ENCODE data around the gene SFXN4. TPM values are rescaled to one million over a fixed set of nuclear protein-coding genes. Genes with fewer than 3 reads are reported as not detected.
A peak's percentile ranks its signal among the peaks of the same experiment; 100 is the strongest.
"Not testable (repeated sequence)": the region's sequence is repeated elsewhere in the genome, so short reads cannot be mapped to it uniquely, and the experiment has no call there.

SFXN4 gene
- total RNA-seq, 1 experiment from 2014 or later, result 67.0 TPM

DNA sequence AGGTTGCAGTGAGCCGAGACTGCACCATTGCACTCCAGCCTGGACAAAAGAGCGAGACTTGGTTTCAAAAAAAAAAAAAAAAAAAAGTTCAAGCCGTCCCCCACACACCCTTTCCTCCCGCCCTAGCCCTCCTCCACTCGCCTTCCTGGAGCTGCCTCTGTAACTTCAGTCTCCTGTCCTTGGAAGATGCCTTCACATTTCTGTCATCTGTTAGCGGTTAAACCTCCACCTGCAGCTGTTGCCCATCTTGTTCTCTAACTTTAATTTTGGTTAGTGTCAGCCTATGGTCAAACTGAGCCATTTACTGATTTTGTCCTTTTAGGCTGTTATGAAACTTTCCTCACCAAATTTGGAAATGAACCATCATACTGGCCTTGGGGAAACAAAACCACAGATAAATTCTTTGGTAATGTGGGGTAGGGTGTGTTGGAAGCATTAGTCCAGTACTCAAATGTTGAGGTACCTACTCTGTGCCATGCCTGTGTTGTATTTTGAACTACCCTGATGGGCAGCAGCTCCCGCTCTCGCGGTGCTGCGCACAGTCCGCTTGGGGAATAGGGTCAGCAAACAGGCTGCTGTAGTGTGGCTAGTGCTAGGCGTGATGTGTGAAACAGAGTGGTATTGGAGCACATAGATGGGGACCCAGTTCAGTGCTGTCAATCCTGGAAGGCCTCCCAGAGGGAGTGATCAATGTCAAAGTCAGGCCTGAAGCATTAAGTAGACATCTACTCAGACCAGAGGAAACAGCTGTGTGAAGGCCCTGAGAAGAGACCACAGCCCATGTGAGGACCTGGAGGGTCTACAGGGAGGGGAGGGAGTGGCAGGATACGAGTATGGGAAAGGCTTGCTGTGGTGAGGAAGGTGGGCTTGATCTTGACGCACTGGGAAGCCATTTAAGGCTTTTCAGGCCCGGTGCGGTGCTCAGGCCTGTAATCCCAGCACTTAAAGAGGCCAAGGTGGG is 26.9 kb downstream of the SFXN4 start:
- Histone ChIP-seq H3K27ac (ENCODE audit: low read length) (no peak overlapping the region), H3K4me3 (ENCODE audit: low read depth in 2 of 2, low read length in 2 of 2) (no peak overlapping the region), H3K9me3 (ENCODE audit: control insufficient read depth, insufficient read depth, low read depth, low read length) (no peaks in the 10 kb centered on the region), H3K27me3 (ENCODE audit: control insufficient read depth, insufficient read depth, low read length) (no peaks in the 10 kb centered on the region), H3K36me3 (ENCODE audit: control insufficient read depth, insufficient read depth, low read length) (no peaks in the 10 kb centered on the region), H3K4me1 (ENCODE audit: control insufficient read depth, insufficient read depth, low read length) (no peaks in the 10 kb centered on the region)
- ATAC-seq (peak; percentile 15; the same call in 1 of the 2 replicates), DNase-seq (ENCODE audit: low read depth, low spot score) (no peak)
- ChIA-PET CTCF (interaction anchor here (0.7 kb wide), 1 partner anchor 470 kb away, joined by 10 read pairs; no protein-coding TSS in a partner anchor), POLR2A (no interaction called here)
- 0 out of 2 replicates have a peak, but pooled peaks have one; percentile 0 for TF ChIP-seq POLR2AphosphoS5 (IDR thresholded peaks at IDR 0.05; ENCODE audit: low read depth, low read length)
- TF ChIP-seq, protein P1, sequence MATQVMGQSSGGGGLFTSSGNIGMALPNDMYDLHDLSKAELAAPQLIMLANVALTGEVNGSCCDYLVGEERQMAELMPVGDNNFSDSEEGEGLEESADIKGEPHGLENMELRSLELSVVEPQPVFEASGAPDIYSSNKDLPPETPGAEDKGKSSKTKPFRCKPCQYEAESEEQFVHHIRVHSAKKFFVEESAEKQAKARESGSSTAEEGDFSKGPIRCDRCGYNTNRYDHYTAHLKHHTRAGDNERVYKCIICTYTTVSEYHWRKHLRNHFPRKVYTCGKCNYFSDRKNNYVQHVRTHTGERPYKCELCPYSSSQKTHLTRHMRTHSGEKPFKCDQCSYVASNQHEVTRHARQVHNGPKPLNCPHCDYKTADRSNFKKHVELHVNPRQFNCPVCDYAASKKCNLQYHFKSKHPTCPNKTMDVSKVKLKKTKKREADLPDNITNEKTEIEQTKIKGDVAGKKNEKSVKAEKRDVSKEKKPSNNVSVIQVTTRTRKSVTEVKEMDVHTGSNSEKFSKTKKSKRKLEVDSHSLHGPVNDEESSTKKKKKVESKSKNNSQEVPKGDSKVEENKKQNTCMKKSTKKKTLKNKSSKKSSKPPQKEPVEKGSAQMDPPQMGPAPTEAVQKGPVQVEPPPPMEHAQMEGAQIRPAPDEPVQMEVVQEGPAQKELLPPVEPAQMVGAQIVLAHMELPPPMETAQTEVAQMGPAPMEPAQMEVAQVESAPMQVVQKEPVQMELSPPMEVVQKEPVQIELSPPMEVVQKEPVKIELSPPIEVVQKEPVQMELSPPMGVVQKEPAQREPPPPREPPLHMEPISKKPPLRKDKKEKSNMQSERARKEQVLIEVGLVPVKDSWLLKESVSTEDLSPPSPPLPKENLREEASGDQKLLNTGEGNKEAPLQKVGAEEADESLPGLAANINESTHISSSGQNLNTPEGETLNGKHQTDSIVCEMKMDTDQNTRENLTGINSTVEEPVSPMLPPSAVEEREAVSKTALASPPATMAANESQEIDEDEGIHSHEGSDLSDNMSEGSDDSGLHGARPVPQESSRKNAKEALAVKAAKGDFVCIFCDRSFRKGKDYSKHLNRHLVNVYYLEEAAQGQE (IDR thresholded peaks at IDR 0.05; ENCODE audit: insufficient read depth in 1 of 2, low read depth in 2 of 2, low read length in 1 of 2), result no peak
- TF ChIP-seq SIN3A (IDR thresholded peaks at IDR 0.05; ENCODE audit: borderline replicate concordance, insufficient read depth, low read depth, low read length), result no peak
- no peak for TF ChIP-seq TCF7L2 (IDR thresholded peaks at IDR 0.05; ENCODE audit: low read depth, low read length)
- TF ChIP-seq, protein P2, sequence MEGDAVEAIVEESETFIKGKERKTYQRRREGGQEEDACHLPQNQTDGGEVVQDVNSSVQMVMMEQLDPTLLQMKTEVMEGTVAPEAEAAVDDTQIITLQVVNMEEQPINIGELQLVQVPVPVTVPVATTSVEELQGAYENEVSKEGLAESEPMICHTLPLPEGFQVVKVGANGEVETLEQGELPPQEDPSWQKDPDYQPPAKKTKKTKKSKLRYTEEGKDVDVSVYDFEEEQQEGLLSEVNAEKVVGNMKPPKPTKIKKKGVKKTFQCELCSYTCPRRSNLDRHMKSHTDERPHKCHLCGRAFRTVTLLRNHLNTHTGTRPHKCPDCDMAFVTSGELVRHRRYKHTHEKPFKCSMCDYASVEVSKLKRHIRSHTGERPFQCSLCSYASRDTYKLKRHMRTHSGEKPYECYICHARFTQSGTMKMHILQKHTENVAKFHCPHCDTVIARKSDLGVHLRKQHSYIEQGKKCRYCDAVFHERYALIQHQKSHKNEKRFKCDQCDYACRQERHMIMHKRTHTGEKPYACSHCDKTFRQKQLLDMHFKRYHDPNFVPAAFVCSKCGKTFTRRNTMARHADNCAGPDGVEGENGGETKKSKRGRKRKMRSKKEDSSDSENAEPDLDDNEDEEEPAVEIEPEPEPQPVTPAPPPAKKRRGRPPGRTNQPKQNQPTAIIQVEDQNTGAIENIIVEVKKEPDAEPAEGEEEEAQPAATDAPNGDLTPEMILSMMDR (IDR thresholded peaks at IDR 0.05), result no peak
- intact Hi-C loops (cut with micrococcal nuclease; ENCODE audit: unreplicated experiment), result no loop called here
- in situ Hi-C loops (cut with HindIII; ENCODE audit: low pct_unique_long_range_greater_than_20kb, low sequenced_read_pairs), result no loop called here
- BruUV-seq (replicated peaks), result no TSS peak

- DNase-seq (ENCODE audit: low read depth, low spot score); H3K4me1 ChIP-seq (ENCODE audit: control insufficient read depth, insufficient read depth, low read length); ATAC-seq; BruUV-seq (replicated peaks); in situ Hi-C loops (cut with HindIII; ENCODE audit: low pct_unique_long_range_greater_than_20kb, low sequenced_read_pairs); H3K27ac ChIP-seq (ENCODE audit: low read length); H3K27me3 ChIP-seq (ENCODE audit: control insufficient read depth, insufficient read depth, low read length); H3K9me3 ChIP-seq (ENCODE audit: control insufficient read depth, insufficient read depth, low read depth, low read length); intact Hi-C loops (cut with micrococcal nuclease; ENCODE audit: unreplicated experiment); POLR2A ChIA-PET; H3K36me3 ChIP-seq (ENCODE audit: control insufficient read depth, insufficient read depth, low read length); H3K4me3 ChIP-seq (ENCODE audit: low read depth in 2 of 2, low read length in 2 of 2): not testable (repeated sequence)
- CTCF ChIA-PET, result interaction anchor here (0.7 kb wide), 1 partner anchor 471 kb away, joined by 10 read pairs; no protein-coding TSS in a partner anchor
These were observed 27.6 kb downstream of the SFXN4 start for GRCh38 chr10:119137878-119138277.

DNA sequence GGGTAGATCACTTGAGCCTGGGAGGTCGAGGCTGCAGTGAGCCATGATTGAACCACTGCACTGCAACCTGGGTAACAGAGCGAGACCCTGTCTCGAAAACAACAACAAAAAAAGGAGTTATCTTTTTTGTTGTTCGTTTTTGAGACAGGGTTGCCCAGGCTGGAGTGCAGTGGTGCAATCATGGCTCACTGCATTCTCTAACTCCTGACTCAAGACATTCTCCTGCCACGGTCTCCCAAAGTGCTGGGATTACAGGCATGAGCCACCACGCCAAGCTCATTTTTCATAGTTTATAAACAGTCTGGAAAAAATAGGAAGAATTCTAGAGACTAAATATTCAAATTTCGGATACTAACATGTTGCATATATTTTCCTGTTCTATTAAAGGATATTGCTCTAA is 29.4 kb downstream of the SFXN4 start:
- Histone ChIP-seq H3K27me3 (ENCODE audit: control insufficient read depth, insufficient read depth, low read length) (no peaks in the 10 kb centered on the region), H3K4me3 (ENCODE audit: low read depth in 2 of 2, low read length in 2 of 2) (no peak overlapping the region), H3K36me3 (ENCODE audit: control insufficient read depth, insufficient read depth, low read length) (peaks cover 3% of the 10 kb centered on the region; the same call in 1 of the 2 replicates), H3K4me1 (ENCODE audit: control insufficient read depth, insufficient read depth, low read length) (peaks cover 2% of the 10 kb centered on the region; the same call in 1 of the 2 replicates), H3K9me3 (ENCODE audit: control insufficient read depth, insufficient read depth, low read depth, low read length) (no peaks in the 10 kb centered on the region), H3K27ac (ENCODE audit: low read length) (no peak overlapping the region)
- ATAC-seq (no peak), DNase-seq (ENCODE audit: low read depth, low spot score) (no peak)
- TF ChIP-seq TCF7L2 (IDR thresholded peaks at IDR 0.05; ENCODE audit: low read depth, low read length), result no peak
- no peak for TF ChIP-seq SIN3A (IDR thresholded peaks at IDR 0.05; ENCODE audit: borderline replicate concordance, insufficient read depth, low read depth, low read length)
- TF ChIP-seq, protein P2 (IDR thresholded peaks at IDR 0.05), result no peak
- TF ChIP-seq, protein P1 (IDR thresholded peaks at IDR 0.05; ENCODE audit: insufficient read depth in 1 of 2, low read depth in 2 of 2, low read length in 1 of 2), result no peak
- no peak for TF ChIP-seq POLR2AphosphoS5 (IDR thresholded peaks at IDR 0.05; ENCODE audit: low read depth, low read length)
- POLR2A ChIA-PET, result no interaction called here
- CTCF ChIA-PET, result interaction anchor here (0.6 kb wide), 1 partner anchor 353 kb away, joined by 8 read pairs; no protein-coding TSS in a partner anchor
- in situ Hi-C loops (cut with HindIII; ENCODE audit: low pct_unique_long_range_greater_than_20kb, low sequenced_read_pairs) (no loop called here), intact Hi-C loops (cut with micrococcal nuclease; ENCODE audit: unreplicated experiment) (no loop called here)
- no TSS peak for BruUV-seq (replicated peaks)

Measured in Panc1 (cell line).